ENCODE data around the gene RBM17.
"Not testable (repeated sequence)": the region's sequence is repeated elsewhere in the genome, so short reads cannot be mapped to it uniquely, and the experiment has no call there.

The RBM17 gene

DNA sequence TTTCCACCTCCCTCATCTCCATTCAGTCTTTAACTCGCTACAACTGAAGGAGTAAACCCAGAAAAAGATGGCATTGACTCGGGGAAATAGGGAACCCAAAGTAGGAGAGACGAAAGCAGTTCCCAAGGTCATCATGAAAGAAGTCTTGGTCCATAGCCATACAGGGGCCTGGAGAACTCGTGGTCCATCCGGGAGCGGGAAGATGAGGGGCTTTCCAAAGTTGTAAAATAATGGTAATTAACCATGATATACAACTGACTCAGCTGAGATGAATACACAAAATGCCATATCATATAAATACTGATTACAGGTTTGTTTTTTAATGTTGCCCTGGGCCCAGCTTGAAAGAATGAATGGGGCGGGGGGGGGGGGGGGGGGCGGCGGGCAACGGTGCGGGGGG, 32.3 kb downstream of the RBM17 start:
- TF ChIP-seq, protein P1, sequence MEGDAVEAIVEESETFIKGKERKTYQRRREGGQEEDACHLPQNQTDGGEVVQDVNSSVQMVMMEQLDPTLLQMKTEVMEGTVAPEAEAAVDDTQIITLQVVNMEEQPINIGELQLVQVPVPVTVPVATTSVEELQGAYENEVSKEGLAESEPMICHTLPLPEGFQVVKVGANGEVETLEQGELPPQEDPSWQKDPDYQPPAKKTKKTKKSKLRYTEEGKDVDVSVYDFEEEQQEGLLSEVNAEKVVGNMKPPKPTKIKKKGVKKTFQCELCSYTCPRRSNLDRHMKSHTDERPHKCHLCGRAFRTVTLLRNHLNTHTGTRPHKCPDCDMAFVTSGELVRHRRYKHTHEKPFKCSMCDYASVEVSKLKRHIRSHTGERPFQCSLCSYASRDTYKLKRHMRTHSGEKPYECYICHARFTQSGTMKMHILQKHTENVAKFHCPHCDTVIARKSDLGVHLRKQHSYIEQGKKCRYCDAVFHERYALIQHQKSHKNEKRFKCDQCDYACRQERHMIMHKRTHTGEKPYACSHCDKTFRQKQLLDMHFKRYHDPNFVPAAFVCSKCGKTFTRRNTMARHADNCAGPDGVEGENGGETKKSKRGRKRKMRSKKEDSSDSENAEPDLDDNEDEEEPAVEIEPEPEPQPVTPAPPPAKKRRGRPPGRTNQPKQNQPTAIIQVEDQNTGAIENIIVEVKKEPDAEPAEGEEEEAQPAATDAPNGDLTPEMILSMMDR (IDR thresholded peaks at IDR 0.05), result no peak
- TF ChIP-seq ZFX (IDR thresholded peaks at IDR 0.05; ENCODE audit: borderline replicate concordance), result no peak
- H3K27ac ChIP-seq, result no peak overlapping the region

DNA sequence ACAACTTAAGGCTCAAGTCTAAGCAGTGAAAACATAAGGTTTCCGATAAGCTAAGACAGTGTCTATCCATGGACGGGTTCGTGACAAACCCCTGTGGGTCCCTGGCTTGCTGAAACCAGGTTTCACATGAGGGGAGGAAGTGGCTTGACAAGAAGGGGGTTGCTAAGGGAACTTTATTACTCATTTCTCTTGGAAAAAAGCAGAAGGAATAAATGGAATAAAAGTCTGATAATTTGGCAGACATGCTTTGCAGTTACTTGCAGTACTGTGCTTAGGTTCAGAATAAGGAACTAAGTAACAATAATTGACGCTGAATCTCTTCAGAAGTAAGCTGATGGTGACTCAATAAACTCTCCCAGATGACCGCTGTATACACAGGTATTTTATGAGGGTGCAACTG, 34.7 kb downstream of the RBM17 start:
- no peak overlapping the region for H3K27ac ChIP-seq
- TF ChIP-seq ZFX (IDR thresholded peaks at IDR 0.05; ENCODE audit: borderline replicate concordance), result no peak
- TF ChIP-seq, protein P1 (IDR thresholded peaks at IDR 0.05), result no peak

DNA sequence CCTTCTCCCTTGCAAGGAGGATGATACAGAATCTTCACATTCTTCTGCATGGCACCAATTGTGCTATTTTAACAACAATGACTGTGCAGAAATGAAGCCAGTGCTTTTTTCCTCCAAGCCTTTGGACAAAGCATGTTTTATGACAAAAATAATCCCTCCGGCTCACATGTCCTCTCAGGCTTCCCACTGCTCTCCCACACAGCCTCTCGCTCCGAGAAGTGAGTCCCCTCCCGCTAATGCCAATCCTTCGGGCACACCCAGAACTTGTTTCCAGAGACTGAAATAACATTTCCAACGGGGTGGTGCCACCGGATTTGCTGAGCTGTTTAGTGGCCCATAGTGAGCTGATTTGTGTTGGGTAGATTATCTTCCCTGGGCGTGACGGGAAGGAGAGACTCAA, 35.8 kb downstream of the RBM17 start:
- TF ChIP-seq, protein P1 (IDR thresholded peaks at IDR 0.05), result no peak
- no peak for TF ChIP-seq ZFX (IDR thresholded peaks at IDR 0.05; ENCODE audit: borderline replicate concordance)

DNA sequence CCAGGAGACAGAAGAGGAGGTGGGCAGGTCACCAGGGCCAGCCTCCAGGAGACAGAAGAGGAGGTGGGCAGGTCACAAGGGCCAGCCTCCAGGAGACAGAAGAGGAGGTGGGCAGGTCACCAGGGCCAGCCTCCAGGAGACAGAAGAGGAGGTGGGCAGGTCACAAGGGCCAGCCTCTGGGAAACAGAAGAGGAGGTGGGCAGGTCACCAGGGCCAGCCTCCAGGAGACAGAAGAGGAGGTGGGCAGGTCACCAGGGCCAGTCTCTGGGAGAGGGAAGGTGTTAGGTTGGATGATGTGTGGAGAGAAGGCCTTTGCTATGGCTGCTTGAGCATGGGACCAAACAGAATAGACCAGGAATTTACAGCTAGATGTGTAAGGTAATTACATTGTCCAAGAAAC, 38.6 kb downstream of the RBM17 start:
- not testable (repeated sequence) for H3K27ac ChIP-seq

More for the DNA sequence above, 35.8 kb downstream of the RBM17 start:
- H3K27ac ChIP-seq, result no peak overlapping the region

DNA sequence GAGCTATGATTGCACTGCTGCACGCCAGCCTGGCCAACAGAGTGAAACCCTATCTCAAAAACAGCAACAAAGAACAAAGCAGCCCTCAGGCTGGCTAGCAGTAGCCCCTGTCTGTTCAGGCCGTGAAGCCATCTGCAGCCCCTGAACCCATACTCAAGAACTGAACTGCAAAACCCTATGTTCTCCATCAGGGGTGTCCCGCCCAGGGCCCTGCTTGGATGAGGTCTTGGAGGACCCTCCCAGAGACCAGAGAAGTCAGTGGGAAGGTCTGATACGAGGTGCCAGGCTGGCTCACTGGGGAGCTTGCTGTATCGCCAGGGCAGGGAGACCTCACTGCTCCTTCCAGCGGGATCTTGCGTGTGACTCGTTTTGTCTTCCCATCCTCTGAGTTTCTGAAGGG, 39.3 kb downstream of the RBM17 start:
- no peak for TF ChIP-seq ZFX (IDR thresholded peaks at IDR 0.05; ENCODE audit: borderline replicate concordance)
- TF ChIP-seq, protein P1 (IDR thresholded peaks at IDR 0.05), result no peak
- no peak overlapping the region for H3K27ac ChIP-seq

DNA sequence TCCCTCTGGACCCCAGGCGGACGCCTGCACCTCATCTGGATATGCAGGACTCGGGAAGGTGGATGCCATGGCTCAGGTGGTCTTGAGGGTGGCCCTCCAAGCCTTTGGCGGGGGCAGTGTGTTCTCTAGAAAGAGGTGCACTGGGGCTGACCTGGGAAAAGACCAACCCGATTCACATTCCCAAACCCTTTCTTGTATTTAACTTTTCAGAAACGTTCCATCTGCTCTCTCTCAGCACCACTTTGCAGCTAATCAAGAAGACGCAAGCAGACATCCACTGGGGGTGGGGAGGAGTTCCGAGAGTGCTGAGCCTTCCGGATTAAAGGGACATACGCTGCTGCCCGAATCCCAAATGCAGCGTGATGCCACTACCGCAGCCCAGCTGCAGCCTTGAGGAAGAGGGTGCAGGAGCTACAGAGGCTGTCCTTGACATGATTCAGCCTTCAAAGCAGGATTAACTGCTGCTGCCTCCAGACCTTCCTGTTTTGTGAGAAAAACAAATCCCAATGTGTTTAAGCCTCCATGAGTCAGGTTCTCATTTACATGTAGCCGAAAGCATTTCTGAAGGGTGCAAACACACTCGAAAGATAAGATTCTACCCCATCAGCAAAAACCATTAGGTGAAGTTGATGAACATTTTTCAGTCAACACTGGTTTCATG, 39.9 kb downstream of the RBM17 start:
- no peak for TF ChIP-seq ZFX (IDR thresholded peaks at IDR 0.05; ENCODE audit: borderline replicate concordance)
- TF ChIP-seq, protein P1 (IDR thresholded peaks at IDR 0.05), result no peak
- H3K27ac ChIP-seq, result no peak overlapping the region

DNA sequence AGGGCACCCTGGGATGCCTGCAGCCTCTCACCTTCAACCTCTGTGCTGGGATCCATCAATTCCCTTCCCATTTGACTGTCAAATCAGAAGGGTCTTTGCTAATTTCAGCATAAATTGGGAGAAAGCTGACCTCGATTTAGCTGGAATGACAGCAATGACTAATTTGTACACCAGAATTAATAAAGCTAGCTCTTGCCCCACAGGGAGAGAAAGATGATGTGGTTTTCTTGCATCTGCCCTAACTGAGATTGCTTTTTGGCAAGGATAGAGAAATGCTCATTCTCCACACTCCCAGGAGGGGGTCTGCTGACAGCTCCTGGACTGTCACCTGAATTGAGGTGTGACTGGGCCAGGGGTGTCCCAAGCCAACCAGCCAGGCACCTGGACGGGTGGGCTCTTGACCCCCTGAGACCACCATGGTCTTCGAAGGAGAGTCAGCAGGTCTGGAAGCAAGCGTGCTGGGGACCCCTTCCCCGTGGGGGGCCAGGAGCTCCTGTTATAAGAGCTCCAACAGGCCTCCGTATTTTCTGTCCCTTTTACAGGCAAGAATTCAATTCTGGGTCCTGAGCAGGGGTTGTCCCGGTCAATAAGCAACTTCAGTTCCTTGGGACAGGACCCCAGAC, 42.1 kb downstream of the RBM17 start:
- TF ChIP-seq, protein P1 (IDR thresholded peaks at IDR 0.05), result no peak
- TF ChIP-seq ZFX (IDR thresholded peaks at IDR 0.05; ENCODE audit: borderline replicate concordance), result no peak
- no peak overlapping the region for H3K27ac ChIP-seq

Data from 22Rv1 (cell line).